Ishikawa (cell line): ENCODE measurements around the gene PRDM16.

Source experiments
- CEBPB ChIP-seq: IDR thresholded peaks from 2 replicates; pipeline ENCODE4 v1.6.1; 2012
- NFIC ChIP-seq: IDR thresholded peaks from 2 replicates; pipeline ENCODE4 v1.6.1; 2012
- RAD21 ChIP-seq: IDR thresholded peaks from 2 replicates; pipeline ENCODE4 v1.6.1; 2012; ENCODE audit warnings: low read depth
- TAF1 ChIP-seq: IDR thresholded peaks from 2 replicates; pipeline ENCODE4 v1.6.1; 2012; ENCODE audit warnings: low read depth, mild to moderate bottlenecking
- TCF12 ChIP-seq: IDR thresholded peaks from 2 replicates; pipeline ENCODE4 v1.6.1; 2012; ENCODE audit warnings: low read depth
- YY1 ChIP-seq: IDR thresholded peaks from 2 replicates; pipeline ENCODE4 v1.6.1; 2012; ENCODE audit warnings: low read depth
- ZBTB7A ChIP-seq: IDR thresholded peaks from 2 replicates; pipeline ENCODE4 v1.6.1; 2012; ENCODE audit warnings: low read depth
- TF ChIP-seq, protein P1 (sequence below): IDR thresholded peaks from 2 replicates; pipeline ENCODE4 v1.6.1; 2012; ENCODE audit warnings: low read depth, mild to moderate bottlenecking
- TF ChIP-seq, protein P2 (sequence below): IDR thresholded peaks from 2 replicates; pipeline ENCODE4 v1.6.1; 2012

DNA sequence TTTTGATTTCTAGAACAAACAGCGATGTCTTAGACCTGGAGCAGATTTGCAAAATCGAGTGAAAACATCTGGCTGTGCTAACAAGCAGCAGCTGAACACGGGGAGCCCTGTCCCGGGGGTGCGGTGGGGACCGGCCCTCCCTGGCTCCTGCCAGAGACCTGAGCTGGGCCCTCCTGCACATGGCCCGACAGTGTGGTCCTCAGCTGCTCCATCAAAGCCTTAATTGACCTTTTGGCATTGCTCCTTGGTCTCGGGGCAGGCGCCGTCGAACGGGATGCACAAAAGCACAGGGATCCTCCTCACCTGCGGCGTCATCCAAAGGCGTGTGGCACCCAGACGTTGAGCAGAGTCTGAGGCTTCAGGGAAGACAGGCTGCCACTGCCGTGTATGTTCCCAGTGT, 73.2 kb downstream of the PRDM16 start:
- TF ChIP-seq TAF1 (no peak), TCF12 (no peak), CEBPB (no peak), RAD21 (no peak), ZBTB7A (no peak), NFIC (no peak), YY1 (no peak)
- TF ChIP-seq, protein P1, sequence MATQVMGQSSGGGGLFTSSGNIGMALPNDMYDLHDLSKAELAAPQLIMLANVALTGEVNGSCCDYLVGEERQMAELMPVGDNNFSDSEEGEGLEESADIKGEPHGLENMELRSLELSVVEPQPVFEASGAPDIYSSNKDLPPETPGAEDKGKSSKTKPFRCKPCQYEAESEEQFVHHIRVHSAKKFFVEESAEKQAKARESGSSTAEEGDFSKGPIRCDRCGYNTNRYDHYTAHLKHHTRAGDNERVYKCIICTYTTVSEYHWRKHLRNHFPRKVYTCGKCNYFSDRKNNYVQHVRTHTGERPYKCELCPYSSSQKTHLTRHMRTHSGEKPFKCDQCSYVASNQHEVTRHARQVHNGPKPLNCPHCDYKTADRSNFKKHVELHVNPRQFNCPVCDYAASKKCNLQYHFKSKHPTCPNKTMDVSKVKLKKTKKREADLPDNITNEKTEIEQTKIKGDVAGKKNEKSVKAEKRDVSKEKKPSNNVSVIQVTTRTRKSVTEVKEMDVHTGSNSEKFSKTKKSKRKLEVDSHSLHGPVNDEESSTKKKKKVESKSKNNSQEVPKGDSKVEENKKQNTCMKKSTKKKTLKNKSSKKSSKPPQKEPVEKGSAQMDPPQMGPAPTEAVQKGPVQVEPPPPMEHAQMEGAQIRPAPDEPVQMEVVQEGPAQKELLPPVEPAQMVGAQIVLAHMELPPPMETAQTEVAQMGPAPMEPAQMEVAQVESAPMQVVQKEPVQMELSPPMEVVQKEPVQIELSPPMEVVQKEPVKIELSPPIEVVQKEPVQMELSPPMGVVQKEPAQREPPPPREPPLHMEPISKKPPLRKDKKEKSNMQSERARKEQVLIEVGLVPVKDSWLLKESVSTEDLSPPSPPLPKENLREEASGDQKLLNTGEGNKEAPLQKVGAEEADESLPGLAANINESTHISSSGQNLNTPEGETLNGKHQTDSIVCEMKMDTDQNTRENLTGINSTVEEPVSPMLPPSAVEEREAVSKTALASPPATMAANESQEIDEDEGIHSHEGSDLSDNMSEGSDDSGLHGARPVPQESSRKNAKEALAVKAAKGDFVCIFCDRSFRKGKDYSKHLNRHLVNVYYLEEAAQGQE: no peak
- TF ChIP-seq, protein P2, sequence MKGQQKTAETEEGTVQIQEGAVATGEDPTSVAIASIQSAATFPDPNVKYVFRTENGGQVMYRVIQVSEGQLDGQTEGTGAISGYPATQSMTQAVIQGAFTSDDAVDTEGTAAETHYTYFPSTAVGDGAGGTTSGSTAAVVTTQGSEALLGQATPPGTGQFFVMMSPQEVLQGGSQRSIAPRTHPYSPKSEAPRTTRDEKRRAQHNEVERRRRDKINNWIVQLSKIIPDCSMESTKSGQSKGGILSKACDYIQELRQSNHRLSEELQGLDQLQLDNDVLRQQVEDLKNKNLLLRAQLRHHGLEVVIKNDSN: no peak
